Liver (tissue), 3 donors: ENCODE data around the gene PLXDC1.
"Not testable (repeated sequence)": the region's sequence is repeated elsewhere in the genome, so short reads cannot be mapped to it uniquely, and the experiment has no call there.

Experiments used
- EGR1 ChIP-seq, 2 donors: IDR thresholded peaks; 2 replicates each; pipeline ENCODE4 v1.6.1; 2016 to 2018; ENCODE audit warnings: antibody characterized with exemption in 2 of 2, low read depth in 2 of 2
- GABPA ChIP-seq, 2 donors: IDR thresholded peaks in 1 of 2; conservative IDR thresholded peaks in 1 of 2; 2 replicates each; pipeline ENCODE4 v1.6.1; 2016; ENCODE audit warnings: antibody characterized with exemption in 2 of 2, mild to moderate bottlenecking in 1 of 2, moderate library complexity in 1 of 2
- JUND ChIP-seq, 2 donors: IDR thresholded peaks; 2 replicates each; pipeline ENCODE4 v1.6.1; 2016; ENCODE audit warnings: antibody characterized with exemption in 2 of 2
- MAX ChIP-seq: IDR thresholded peaks from 2 replicates; pipeline ENCODE4 v1.6.1; 2016; ENCODE audit warnings: antibody characterized with exemption
- NR2F2 ChIP-seq: IDR thresholded peaks from 2 replicates; pipeline ENCODE4 v1.6.1; 2016; ENCODE audit warnings: antibody characterized with exemption
- RAD21 ChIP-seq, 2 donors: IDR thresholded peaks; 2 replicates each; pipeline ENCODE4 v1.6.1; 2016; ENCODE audit warnings: antibody characterized with exemption in 2 of 2, mild to moderate bottlenecking in 2 of 2
- REST ChIP-seq: IDR thresholded peaks from 2 replicates; pipeline ENCODE4 v1.6.1; 2016; ENCODE audit warnings: antibody characterized with exemption, mild to moderate bottlenecking
- RXRA ChIP-seq, 2 donors: IDR thresholded peaks; 2 replicates each; pipeline ENCODE4 v1.6.1; 2017 to 2018; ENCODE audit warnings: antibody characterized with exemption in 2 of 2, mild to moderate bottlenecking in 1 of 2
- SP1 ChIP-seq: IDR thresholded peaks from 2 replicates; pipeline ENCODE4 v1.6.1; 2018; ENCODE audit warnings: antibody characterized with exemption, mild to moderate bottlenecking
- TAF1 ChIP-seq: conservative IDR thresholded peaks from 2 replicates; pipeline ENCODE4 v1.6.1; 2016; ENCODE audit warnings: antibody characterized with exemption, mild to moderate bottlenecking
- YY1 ChIP-seq: IDR thresholded peaks from 2 replicates; pipeline ENCODE4 v1.6.1; 2016; ENCODE audit warnings: antibody characterized with exemption, mild to moderate bottlenecking
- TF ChIP-seq, protein P1 (sequence below): fragments of 150-350 bp; IDR thresholded peaks from 2 replicates; pipeline ENCODE4 v1.5.1; 2017; ENCODE audit warnings: improper control_type of control experiment, low read depth, low read length; ENCODE audit not compliant: missing input control
- TF ChIP-seq, protein P2 (sequence below): IDR thresholded peaks from 2 replicates; pipeline ENCODE4 v1.6.1; 2016; ENCODE audit warnings: antibody characterized with exemption
- TF ChIP-seq, protein P3 (sequence below): IDR thresholded peaks from 2 replicates; pipeline ENCODE4 v1.6.1; 2016; ENCODE audit warnings: antibody characterized with exemption
- donor health status: healthy.
- donor health status: healthy.

DNA sequence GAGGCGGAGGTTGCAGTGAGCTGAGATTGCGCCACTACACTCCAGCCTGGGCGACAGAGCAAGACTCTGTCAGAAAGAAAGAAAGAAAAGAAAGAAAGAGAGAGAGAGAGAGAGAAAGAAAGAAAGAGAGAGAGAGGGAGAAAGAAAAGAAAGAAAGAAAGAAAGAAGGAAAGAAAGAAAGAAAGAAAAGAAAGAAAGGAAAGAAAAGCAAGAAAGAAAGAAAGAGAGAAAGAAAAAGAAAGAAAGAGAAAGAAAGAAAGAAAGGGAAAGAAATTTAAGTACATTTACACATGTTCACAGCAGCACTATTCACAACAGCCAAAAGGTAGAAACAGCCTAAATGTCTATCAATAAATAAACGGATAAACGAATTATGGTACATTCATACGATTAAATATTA is 21.9 kb downstream of the PLXDC1 start:
- TF ChIP-seq, protein P1, sequence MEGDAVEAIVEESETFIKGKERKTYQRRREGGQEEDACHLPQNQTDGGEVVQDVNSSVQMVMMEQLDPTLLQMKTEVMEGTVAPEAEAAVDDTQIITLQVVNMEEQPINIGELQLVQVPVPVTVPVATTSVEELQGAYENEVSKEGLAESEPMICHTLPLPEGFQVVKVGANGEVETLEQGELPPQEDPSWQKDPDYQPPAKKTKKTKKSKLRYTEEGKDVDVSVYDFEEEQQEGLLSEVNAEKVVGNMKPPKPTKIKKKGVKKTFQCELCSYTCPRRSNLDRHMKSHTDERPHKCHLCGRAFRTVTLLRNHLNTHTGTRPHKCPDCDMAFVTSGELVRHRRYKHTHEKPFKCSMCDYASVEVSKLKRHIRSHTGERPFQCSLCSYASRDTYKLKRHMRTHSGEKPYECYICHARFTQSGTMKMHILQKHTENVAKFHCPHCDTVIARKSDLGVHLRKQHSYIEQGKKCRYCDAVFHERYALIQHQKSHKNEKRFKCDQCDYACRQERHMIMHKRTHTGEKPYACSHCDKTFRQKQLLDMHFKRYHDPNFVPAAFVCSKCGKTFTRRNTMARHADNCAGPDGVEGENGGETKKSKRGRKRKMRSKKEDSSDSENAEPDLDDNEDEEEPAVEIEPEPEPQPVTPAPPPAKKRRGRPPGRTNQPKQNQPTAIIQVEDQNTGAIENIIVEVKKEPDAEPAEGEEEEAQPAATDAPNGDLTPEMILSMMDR: not testable (repeated sequence)
- TF ChIP-seq, protein P2, sequence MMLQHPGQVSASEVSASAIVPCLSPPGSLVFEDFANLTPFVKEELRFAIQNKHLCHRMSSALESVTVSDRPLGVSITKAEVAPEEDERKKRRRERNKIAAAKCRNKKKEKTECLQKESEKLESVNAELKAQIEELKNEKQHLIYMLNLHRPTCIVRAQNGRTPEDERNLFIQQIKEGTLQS: not testable (repeated sequence)
- TF ChIP-seq RXRA (IDR thresholded peaks at IDR 0.05); YY1; EGR1 (IDR thresholded peaks at IDR 0.05; ENCODE audit: low read depth in 2 of 2); TAF1; REST; SP1; JUND (IDR thresholded peaks at IDR 0.05); NR2F2; RAD21 (IDR thresholded peaks at IDR 0.05); GABPA (IDR thresholded peaks at IDR 0.05 in 1 of 2, conservative IDR thresholded peaks at IDR 0.05 in 1 of 2); MAX: not testable (repeated sequence)
- TF ChIP-seq, protein P3, sequence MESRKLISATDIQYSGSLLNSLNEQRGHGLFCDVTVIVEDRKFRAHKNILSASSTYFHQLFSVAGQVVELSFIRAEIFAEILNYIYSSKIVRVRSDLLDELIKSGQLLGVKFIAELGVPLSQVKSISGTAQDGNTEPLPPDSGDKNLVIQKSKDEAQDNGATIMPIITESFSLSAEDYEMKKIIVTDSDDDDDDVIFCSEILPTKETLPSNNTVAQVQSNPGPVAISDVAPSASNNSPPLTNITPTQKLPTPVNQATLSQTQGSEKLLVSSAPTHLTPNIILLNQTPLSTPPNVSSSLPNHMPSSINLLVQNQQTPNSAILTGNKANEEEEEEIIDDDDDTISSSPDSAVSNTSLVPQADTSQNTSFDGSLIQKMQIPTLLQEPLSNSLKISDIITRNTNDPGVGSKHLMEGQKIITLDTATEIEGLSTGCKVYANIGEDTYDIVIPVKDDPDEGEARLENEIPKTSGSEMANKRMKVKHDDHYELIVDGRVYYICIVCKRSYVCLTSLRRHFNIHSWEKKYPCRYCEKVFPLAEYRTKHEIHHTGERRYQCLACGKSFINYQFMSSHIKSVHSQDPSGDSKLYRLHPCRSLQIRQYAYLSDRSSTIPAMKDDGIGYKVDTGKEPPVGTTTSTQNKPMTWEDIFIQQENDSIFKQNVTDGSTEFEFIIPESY: not testable (repeated sequence)
